ENCODE measurements around the gene RNASEH2A.

DNA sequence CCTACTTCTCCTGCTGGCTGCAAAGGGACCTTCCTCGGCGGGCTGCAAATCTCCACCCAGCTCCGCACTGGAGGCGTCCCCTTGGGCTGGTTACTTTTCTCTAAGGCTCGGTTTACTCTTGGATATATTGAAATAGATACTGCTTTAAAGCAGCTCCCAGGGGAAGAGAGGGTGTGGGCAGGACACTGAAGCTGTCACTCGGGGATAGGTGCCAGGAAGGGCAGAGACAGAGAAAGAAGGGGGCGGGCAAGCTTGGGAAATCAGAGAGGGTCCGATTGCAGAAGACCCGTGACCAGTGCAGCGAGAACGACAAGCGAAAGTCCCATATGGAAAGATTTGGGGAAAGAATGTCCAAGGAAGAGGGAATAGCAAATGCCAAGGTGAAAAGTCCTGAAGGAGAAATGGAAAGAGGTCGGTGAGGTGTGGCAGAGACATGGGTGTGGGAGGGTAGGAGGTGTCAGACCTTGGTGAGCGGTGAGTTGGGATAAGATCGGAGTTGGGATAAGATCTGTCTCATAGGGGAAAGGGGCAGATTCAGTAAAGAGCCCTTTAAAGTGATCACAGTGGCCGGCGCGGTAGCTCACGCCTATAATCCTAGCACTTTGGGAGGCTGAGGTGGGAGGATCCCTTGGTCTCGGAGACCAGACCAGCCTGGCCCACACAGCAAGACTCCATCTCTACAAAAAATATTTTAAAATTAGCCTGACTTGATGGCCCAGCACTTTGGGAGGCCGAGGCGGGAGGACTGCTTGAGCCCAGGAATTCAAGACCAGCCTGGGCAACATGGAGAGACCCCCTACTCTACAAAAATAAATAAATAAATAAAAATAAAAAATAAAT, 3.9 kb upstream of the RNASEH2A start:
- TF ChIP-seq, protein P1, sequence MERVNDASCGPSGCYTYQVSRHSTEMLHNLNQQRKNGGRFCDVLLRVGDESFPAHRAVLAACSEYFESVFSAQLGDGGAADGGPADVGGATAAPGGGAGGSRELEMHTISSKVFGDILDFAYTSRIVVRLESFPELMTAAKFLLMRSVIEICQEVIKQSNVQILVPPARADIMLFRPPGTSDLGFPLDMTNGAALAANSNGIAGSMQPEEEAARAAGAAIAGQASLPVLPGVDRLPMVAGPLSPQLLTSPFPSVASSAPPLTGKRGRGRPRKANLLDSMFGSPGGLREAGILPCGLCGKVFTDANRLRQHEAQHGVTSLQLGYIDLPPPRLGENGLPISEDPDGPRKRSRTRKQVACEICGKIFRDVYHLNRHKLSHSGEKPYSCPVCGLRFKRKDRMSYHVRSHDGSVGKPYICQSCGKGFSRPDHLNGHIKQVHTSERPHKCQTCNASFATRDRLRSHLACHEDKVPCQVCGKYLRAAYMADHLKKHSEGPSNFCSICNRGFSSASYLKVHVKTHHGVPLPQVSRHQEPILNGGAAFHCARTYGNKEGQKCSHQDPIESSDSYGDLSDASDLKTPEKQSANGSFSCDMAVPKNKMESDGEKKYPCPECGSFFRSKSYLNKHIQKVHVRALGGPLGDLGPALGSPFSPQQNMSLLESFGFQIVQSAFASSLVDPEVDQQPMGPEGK (CRISPR knock-in tag; IDR thresholded peaks at IDR 0.05; ENCODE audit: borderline replicate concordance) = no peak
- TF ChIP-seq PPARA (CRISPR knock-in tag; IDR thresholded peaks at IDR 0.05; ENCODE audit: borderline replicate concordance) (no peak), BACH2 (CRISPR knock-in tag; IDR thresholded peaks at IDR 0.05; ENCODE audit: borderline replicate concordance) (no peak), ARNTL (CRISPR knock-in tag; IDR thresholded peaks at IDR 0.05; ENCODE audit: borderline replicate concordance, low read depth) (no peak), RARB (CRISPR knock-in tag; IDR thresholded peaks at IDR 0.05) (no peak), ZFP3 (CRISPR knock-in tag; IDR thresholded peaks at IDR 0.05) (no peak), SNAI2 (CRISPR knock-in tag; IDR thresholded peaks at IDR 0.05) (no peak)
